Upper lobe of right lung (tissue), 1 donor: ENCODE results near the gene RALGAPA1. TPM values are rescaled to one million over a fixed set of nuclear protein-coding genes. Genes with fewer than 3 reads are reported as not detected.
"Not testable (repeated sequence)": the region's sequence is repeated elsewhere in the genome, so short reads cannot be mapped to it uniquely, and the experiment has no call there.

Experiments
- ATAC-seq: fragments of 200-7000 bp; cut with Tn5 transposase; one replicate; pipeline ENCODE4 v1.9.1; 2020; ENCODE audit warnings: mild to moderate bottlenecking, moderate library complexity
- DNase-seq: peaks from one replicate; pipeline ENCODE4 v3.0.0-alpha.2; 2020
- H3K27ac ChIP-seq: fragments of 200-600 bp; one replicate; pipeline ENCODE4 v1.8.0; 2022
- H3K27me3 ChIP-seq: fragments of 200-600 bp; one replicate; pipeline ENCODE4 v1.8.0; 2022; ENCODE audit warnings: mild to moderate bottlenecking
- H3K36me3 ChIP-seq: fragments of 200-600 bp; one replicate; pipeline ENCODE4 v1.8.0; 2022
- H3K4me1 ChIP-seq: fragments of 200-600 bp; one replicate; pipeline ENCODE4 v1.8.0; 2022
- H3K4me3 ChIP-seq: fragments of 200-600 bp; one replicate; pipeline ENCODE4 v1.8.0; 2022; ENCODE audit warnings: mild to moderate bottlenecking
- H3K9me3 ChIP-seq: fragments of 200-600 bp; one replicate; pipeline ENCODE4 v1.8.0; 2022
- CTCF ChIP-seq: fragments of 200-600 bp; IDR thresholded peaks from one replicate; pipeline ENCODE4 v1.8.0; 2022; ENCODE audit warnings: antibody characterized with exemption
- intact Hi-C: fragments of 100-400 bp; cut with DNase I; formaldehyde crosslinking; loops from one replicate; pipeline ENCODE4 v1.11.0; 2022
- total RNA-seq: library from RNA; stranded (reverse); fragmentation: NEBNext Ultra II Directional; extraction: Animal tissue kit (Norgen Biotek cat#: 25700); gene quantifications from one replicate; pipeline ENCODE4 v1.2.1, GENCODE V29; 2021
- donor health status: DM: no; HTN: yes; CAD: no; lungs with severe emphysema.

The RALGAPA1 gene
- total RNA-seq, 1 donor from 2014 or later = 58.9 TPM

DNA sequence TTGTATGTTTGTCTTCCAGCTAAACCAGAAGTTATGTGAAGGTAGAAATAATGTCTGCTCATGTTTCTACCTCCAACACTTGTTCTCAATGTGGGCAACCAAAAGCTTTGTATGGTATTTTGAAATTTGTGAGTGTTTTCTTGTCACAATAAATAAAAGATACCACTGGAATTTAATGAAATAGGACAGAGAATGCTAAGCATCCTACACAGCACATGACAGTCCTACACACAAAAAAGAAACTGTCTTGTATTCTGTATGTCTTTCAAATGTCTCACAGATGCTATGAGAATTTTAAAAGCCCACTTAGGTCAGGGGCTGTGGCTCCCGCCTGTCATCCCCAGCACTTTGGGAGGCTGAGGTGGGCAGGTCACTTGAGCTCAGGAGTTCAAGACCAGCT lies 68.9 kb downstream of the RALGAPA1 start:
- H3K4me3 ChIP-seq = no peak overlapping the region
- H3K27ac ChIP-seq = no peak overlapping the region
- no peaks in the 10 kb centered on the region for H3K4me1 ChIP-seq
- no peaks in the 10 kb centered on the region for H3K27me3 ChIP-seq
- TF ChIP-seq CTCF = no peak
- ATAC-seq (no peak), DNase-seq (no peak)
- no peaks in the 10 kb centered on the region for H3K9me3 ChIP-seq
- peaks cover 76% of the 10 kb centered on the region for H3K36me3 ChIP-seq
- intact Hi-C loops = no loop called here

DNA sequence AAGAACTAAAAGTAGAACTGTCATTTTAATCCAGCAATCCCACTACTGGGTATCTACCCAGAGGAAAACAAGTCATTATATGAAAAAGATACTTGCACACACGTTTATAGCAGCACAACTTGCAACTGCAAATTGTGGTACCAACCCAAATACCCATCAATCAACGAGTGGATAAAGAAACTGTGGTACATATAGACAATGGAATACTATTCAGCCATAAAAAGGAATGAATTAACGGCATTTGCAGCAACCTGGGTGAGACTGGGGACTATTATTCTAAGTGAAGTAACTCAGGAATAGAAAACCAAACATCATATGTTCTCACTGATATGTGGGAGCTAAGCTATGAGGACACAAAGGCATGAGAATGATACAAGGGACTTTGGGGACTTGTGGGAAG lies 73.9 kb downstream of the RALGAPA1 start:
- H3K4me1 ChIP-seq, intact Hi-C loops, DNase-seq, ATAC-seq, H3K4me3 ChIP-seq, H3K27ac ChIP-seq, H3K9me3 ChIP-seq, H3K27me3 ChIP-seq: not testable (repeated sequence)
- H3K36me3 ChIP-seq = peaks cover 49% of the 10 kb centered on the region

DNA sequence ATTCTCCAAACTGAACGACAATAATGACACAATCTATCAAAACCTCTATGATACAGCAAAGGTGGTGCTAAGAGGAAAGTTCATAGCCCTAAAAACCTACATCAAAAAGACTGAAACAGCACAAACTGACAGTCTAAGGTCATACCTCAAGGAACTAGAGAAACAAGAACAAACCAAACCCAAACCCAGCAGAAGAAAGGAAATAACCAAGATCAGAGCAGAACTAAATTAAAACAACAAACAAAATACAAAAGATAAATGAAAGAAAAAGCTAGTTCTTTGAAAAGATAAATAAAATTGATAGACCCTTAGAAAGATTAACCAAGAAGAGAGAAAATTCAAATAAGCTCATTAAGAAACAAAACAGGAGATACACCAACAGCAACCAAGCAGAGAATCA lies 75.6 kb downstream of the RALGAPA1 start:
- DNase-seq, H3K27ac ChIP-seq, H3K27me3 ChIP-seq, H3K4me1 ChIP-seq, H3K4me3 ChIP-seq, H3K9me3 ChIP-seq, intact Hi-C loops, ATAC-seq: not testable (repeated sequence)
- peaks cover 48% of the 10 kb centered on the region for H3K36me3 ChIP-seq

- no peaks in the 10 kb centered on the region for H3K4me1 ChIP-seq
- no peak overlapping the region for H3K27ac ChIP-seq
- no peak for TF ChIP-seq CTCF
- H3K4me3 ChIP-seq = no peak overlapping the region
- DNase-seq = no peak
- H3K27me3 ChIP-seq = no peaks in the 10 kb centered on the region
- no peak for ATAC-seq
- intact Hi-C loops = no loop called here
- no peaks in the 10 kb centered on the region for H3K9me3 ChIP-seq
- peaks cover 32% of the 10 kb centered on the region for H3K36me3 ChIP-seq
These were observed 78.2 kb downstream of the RALGAPA1 start for GRCh38 chr14:35730871-35731270.

DNA sequence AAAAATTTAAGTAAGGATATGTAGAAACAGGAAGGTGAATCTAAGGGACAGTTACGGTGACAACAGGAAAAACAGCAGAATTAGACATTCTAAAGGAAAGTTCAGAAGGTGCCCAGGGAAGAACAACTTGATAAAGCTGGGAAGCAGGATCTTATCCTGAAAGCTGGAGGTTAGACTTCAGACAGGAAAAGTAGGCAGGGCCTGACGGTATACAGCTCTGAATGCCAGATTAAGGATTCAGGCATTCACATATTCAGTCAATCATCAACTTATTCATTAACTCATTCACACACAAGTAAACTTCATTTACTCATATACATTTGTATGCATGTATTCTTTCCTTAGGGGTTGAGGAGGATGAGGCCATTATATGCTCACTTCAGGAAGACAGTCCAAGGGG lies 81.3 kb downstream of the RALGAPA1 start:
- Histone ChIP-seq H3K4me3 (no peak overlapping the region), H3K9me3 (no peaks in the 10 kb centered on the region), H3K27ac (no peak overlapping the region), H3K27me3 (no peaks in the 10 kb centered on the region), H3K36me3 (peaks cover 24% of the 10 kb centered on the region), H3K4me1 (no peaks in the 10 kb centered on the region)
- ATAC-seq (no peak), DNase-seq (no peak)
- intact Hi-C loops = no loop called here
- no peak for TF ChIP-seq CTCF

GRCh38 chr14:35725930-35726329 lies 83.2 kb downstream of the RALGAPA1 start:
- no peaks in the 10 kb centered on the region for H3K27me3 ChIP-seq
- no peaks in the 10 kb centered on the region for H3K4me1 ChIP-seq
- peaks cover 32% of the 10 kb centered on the region for H3K36me3 ChIP-seq
- ATAC-seq (no peak), DNase-seq (no peak)
- H3K4me3 ChIP-seq = no peak overlapping the region
- no peaks in the 10 kb centered on the region for H3K9me3 ChIP-seq
- TF ChIP-seq CTCF = no peak
- no peak overlapping the region for H3K27ac ChIP-seq
- intact Hi-C loops = no loop called here

DNA sequence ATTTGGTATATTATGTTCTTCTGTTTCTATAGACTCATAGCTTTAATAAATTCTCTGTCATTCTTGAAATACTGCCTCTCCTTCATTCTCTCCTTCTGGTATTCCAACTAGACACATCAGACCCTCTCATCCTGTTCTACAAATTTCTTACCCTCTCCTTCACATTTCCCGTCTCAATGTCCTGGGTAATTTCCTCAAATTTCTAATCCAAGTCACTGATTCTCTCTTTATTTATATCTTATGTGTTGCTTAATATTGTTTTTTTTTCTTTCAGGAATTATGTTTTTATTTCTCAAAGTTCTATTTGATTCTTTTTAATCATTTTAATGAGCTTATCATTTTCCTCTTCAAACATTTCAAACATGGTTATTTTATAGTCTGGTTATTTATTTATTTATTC lies 94.0 kb downstream of the RALGAPA1 start:
- Histone ChIP-seq H3K36me3 (peaks cover 44% of the 10 kb centered on the region), H3K27me3 (no peaks in the 10 kb centered on the region), H3K9me3 (no peaks in the 10 kb centered on the region), H3K4me3 (no peak overlapping the region), H3K4me1 (no peaks in the 10 kb centered on the region), H3K27ac (no peak overlapping the region)
- no peak for DNase-seq
- ATAC-seq = no peak
- intact Hi-C loops = no loop called here
- no peak for TF ChIP-seq CTCF
